Effector memory CD4-positive, alpha-beta T cell (primary cell): ENCODE data around the gene TSFM.

Source experiments
- DNase-seq, 3 donors: peaks; one replicate each; pipeline ENCODE4 v3.0.0-alpha.2; 2020
- H3K27ac ChIP-seq: 2 replicates; pipeline ENCODE4 v1.7.0; 2013; ENCODE audit warnings: mild to moderate bottlenecking, low read length, moderate library complexity; ENCODE audit not compliant: insufficient read depth, poor library complexity, severe bottlenecking
- H3K27me3 ChIP-seq: replicated peaks from 2 replicates; pipeline ENCODE4 v1.7.0; 2013; ENCODE audit warnings: mild to moderate bottlenecking, low read length; ENCODE audit not compliant: insufficient read depth, control insufficient read depth, poor library complexity, severe bottlenecking
- H3K36me3 ChIP-seq: 2 replicates; pipeline ENCODE4 v1.7.0; 2013; ENCODE audit warnings: mild to moderate bottlenecking, low read length, moderate library complexity; ENCODE audit not compliant: control insufficient read depth, insufficient read depth
- H3K4me1 ChIP-seq: 2 replicates; pipeline ENCODE4 v1.7.0; 2013; ENCODE audit warnings: low read length, mild to moderate bottlenecking; ENCODE audit not compliant: control insufficient read depth, insufficient read depth, poor library complexity, severe bottlenecking
- H3K4me3 ChIP-seq: 2 replicates; pipeline ENCODE4 v1.7.0; 2013; ENCODE audit warnings: low read length, low read depth, mild to moderate bottlenecking; ENCODE audit not compliant: insufficient read depth, poor library complexity, severe bottlenecking
- H3K9me3 ChIP-seq: 2 replicates; pipeline ENCODE4 v1.7.0; 2013; ENCODE audit warnings: mild to moderate bottlenecking, low read length, moderate library complexity; ENCODE audit not compliant: control insufficient read depth

TSFM gene

GRCh38 chr12:57763881-57764661 lies 18.5 kb upstream of the TSFM start:
- Histone ChIP-seq H3K27me3 (peaks cover 19% of the 10 kb centered on the region), H3K36me3 (peaks cover 1% of the 10 kb centered on the region), H3K9me3 (no peaks in the 10 kb centered on the region), H3K4me1 (peaks cover 29% of the 10 kb centered on the region), H3K4me3 (peak overlapping the region; percentile 68), H3K27ac (no peak overlapping the region)
- no peak for DNase-seq

GRCh38 chr12:57764662-57765002 lies 18.0 kb upstream of the TSFM start:
- no peak for DNase-seq
- H3K4me1 ChIP-seq = peaks cover 29% of the 10 kb centered on the region
- peaks cover 19% of the 10 kb centered on the region for H3K27me3 ChIP-seq
- H3K27ac ChIP-seq = peak overlapping the region; percentile 7
- peak overlapping the region; percentile 68 for H3K4me3 ChIP-seq
- no peaks in the 10 kb centered on the region for H3K9me3 ChIP-seq
- H3K36me3 ChIP-seq = peaks cover 1% of the 10 kb centered on the region

GRCh38 chr12:57765003-57765697 lies 17.4 kb upstream of the TSFM start:
- Histone ChIP-seq H3K9me3 (no peaks in the 10 kb centered on the region), H3K36me3 (peaks cover 3% of the 10 kb centered on the region), H3K27me3 (peaks cover 19% of the 10 kb centered on the region), H3K4me1 (peaks cover 29% of the 10 kb centered on the region), H3K4me3 (peak overlapping the region; percentile 68), H3K27ac (peak overlapping the region; percentile 7)
- DNase-seq = peak in 1 of 3 donors; percentile 13

- Histone ChIP-seq H3K27me3 (peaks cover 19% of the 10 kb centered on the region), H3K4me3 (peak overlapping the region; percentile 68), H3K4me1 (peaks cover 29% of the 10 kb centered on the region), H3K27ac (no peak overlapping the region), H3K9me3 (no peaks in the 10 kb centered on the region), H3K36me3 (peaks cover 3% of the 10 kb centered on the region)
- no peak for DNase-seq
These were observed 16.7 kb upstream of the TSFM start for GRCh38 chr12:57765698-57766463.

- Histone ChIP-seq H3K9me3 (no peaks in the 10 kb centered on the region), H3K27me3 (peaks cover 19% of the 10 kb centered on the region), H3K27ac (no peak within 1 kb of the TSS), H3K4me1 (peaks cover 29% of the 10 kb centered on the region), H3K4me3 (peak within 1 kb of the TSS; percentile 68), H3K36me3 (peaks cover 3% of the 10 kb centered on the region)
- DNase-seq = no peak
These were observed 15.9 kb upstream of the TSFM start, which contains the start of gene CYP27B1 for GRCh38 chr12:57766464-57767304. Gene CYP27B1, minus strand, starts transcription at chr12:57767078. Its CDS starts 37 bp downstream, at chr12:57767041.

- H3K4me3 ChIP-seq = no peak overlapping the region
- no peak for DNase-seq
- no peaks in the 10 kb centered on the region for H3K9me3 ChIP-seq
- peaks cover 19% of the 10 kb centered on the region for H3K27me3 ChIP-seq
- H3K27ac ChIP-seq = no peak overlapping the region
- peaks cover 29% of the 10 kb centered on the region for H3K4me1 ChIP-seq
- H3K36me3 ChIP-seq = peaks cover 3% of the 10 kb centered on the region
These were observed 15.3 kb upstream of the TSFM start for GRCh38 chr12:57767305-57767698.

GRCh38 chr12:57767876-57768275 lies 14.7 kb upstream of the TSFM start:
- Histone ChIP-seq H3K4me3 (no peak overlapping the region), H3K9me3 (no peaks in the 10 kb centered on the region), H3K36me3 (peaks cover 3% of the 10 kb centered on the region), H3K27ac (no peak overlapping the region), H3K27me3 (peaks cover 19% of the 10 kb centered on the region), H3K4me1 (peaks cover 31% of the 10 kb centered on the region)
- no peak for DNase-seq

- peaks cover 27% of the 10 kb centered on the region for H3K4me1 ChIP-seq
- H3K4me3 ChIP-seq = no peak overlapping the region
- H3K9me3 ChIP-seq = no peaks in the 10 kb centered on the region
- H3K27ac ChIP-seq = no peak overlapping the region
- H3K36me3 ChIP-seq = peaks cover 3% of the 10 kb centered on the region
- DNase-seq = no peak
- H3K27me3 ChIP-seq = peaks cover 14% of the 10 kb centered on the region
These were observed 13.0 kb upstream of the TSFM start for GRCh38 chr12:57769594-57769993.

DNA sequence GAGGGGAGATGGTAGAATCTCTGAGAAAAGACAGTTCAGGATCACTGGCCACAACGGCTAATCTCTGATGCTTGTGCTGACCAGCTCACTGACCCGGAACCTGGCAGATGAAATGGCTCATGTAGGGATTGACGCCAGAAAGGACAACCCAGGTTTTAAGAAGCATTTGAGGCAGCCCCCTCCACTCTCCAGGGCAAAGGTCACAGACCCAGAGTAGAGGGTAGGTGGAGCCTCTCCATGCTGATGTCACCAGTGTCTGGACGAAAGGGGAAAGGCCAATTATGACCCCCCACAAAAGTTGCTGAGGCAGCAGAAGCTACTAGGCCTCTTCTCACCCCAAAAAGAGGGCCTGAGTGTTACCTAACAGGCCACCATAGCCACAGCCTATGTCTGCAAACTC lies 11.9 kb upstream of the TSFM start:
- peak overlapping the region; percentile 76 for H3K27ac ChIP-seq
- peaks cover 16% of the 10 kb centered on the region for H3K4me1 ChIP-seq
- H3K27me3 ChIP-seq = peaks cover 10% of the 10 kb centered on the region
- H3K9me3 ChIP-seq = no peaks in the 10 kb centered on the region
- H3K4me3 ChIP-seq = no peak overlapping the region
- peaks cover 3% of the 10 kb centered on the region for H3K36me3 ChIP-seq
- DNase-seq = no peak
